Trophoblast cell (in vitro differentiated cells and primary cell): ENCODE data around the gene LBX2.

Experiments used
- DNase-seq, 2 donors: peaks; one replicate each; pipeline ENCODE4 v3.0.0-alpha.2; 2016
- H2AFZ ChIP-seq: 2 replicates; pipeline ENCODE4 v1.6.1; 2013; ENCODE audit warnings: low read length, moderate library complexity, mild to moderate bottlenecking; ENCODE audit not compliant: insufficient read depth, poor library complexity
- H2AK5ac ChIP-seq: 2 replicates; pipeline ENCODE4 v1.6.1; 2013; ENCODE audit warnings: mild to moderate bottlenecking, low read length
- H2BK120ac ChIP-seq: 2 replicates; pipeline ENCODE4 v1.6.1; 2013; ENCODE audit warnings: low read length, mild to moderate bottlenecking, moderate library complexity; ENCODE audit not compliant: insufficient read depth, poor library complexity
- H2BK12ac ChIP-seq: 2 replicates; pipeline ENCODE4 v1.6.1; 2013; ENCODE audit warnings: mild to moderate bottlenecking, low read length, moderate library complexity
- H2BK5ac ChIP-seq: 2 replicates; pipeline ENCODE4 v1.6.1; 2013; ENCODE audit warnings: low read length, low read depth, moderate library complexity, mild to moderate bottlenecking; ENCODE audit not compliant: poor library complexity
- H3K14ac ChIP-seq: 2 replicates; pipeline ENCODE4 v1.6.1; 2013; ENCODE audit warnings: mild to moderate bottlenecking, low read length
- H3K18ac ChIP-seq: 2 replicates; pipeline ENCODE4 v1.6.1; 2013; ENCODE audit warnings: mild to moderate bottlenecking, low read length
- H3K23ac ChIP-seq: 2 replicates; pipeline ENCODE4 v1.6.1; 2013; ENCODE audit warnings: low read length
- H3K27ac ChIP-seq: 2 replicates; pipeline ENCODE4 v1.5.1; 2013; ENCODE audit warnings: low read depth, mild to moderate bottlenecking, inconsistent platforms, low read length, moderate library complexity
- H3K27me3 ChIP-seq: 2 replicates; pipeline ENCODE4 v1.6.1; 2013; ENCODE audit warnings: inconsistent platforms, mild to moderate bottlenecking, low read length, moderate library complexity; ENCODE audit not compliant: insufficient read depth
- H3K36me3 ChIP-seq, 2 experiments: 1 replicate in 1 of 2; 2 replicates in 1 of 2; pipeline ENCODE4 v1.6.1; 2013; ENCODE audit warnings: low read length in 2 of 2, mild to moderate bottlenecking in 2 of 2, moderate library complexity in 1 of 2; ENCODE audit not compliant: insufficient read depth in 2 of 2, control insufficient read depth in 1 of 2
- H3K4ac ChIP-seq: 2 replicates; pipeline ENCODE4 v1.6.1; 2013; ENCODE audit warnings: low read depth, mild to moderate bottlenecking, low read length, moderate library complexity
- H3K4me1 ChIP-seq, 2 experiments: 1 replicate in 1 of 2; 2 replicates in 1 of 2; pipeline ENCODE4 v1.6.1; 2013; ENCODE audit warnings: low read length in 2 of 2, mild to moderate bottlenecking in 2 of 2, moderate library complexity in 1 of 2; ENCODE audit not compliant: insufficient read depth in 2 of 2, control insufficient read depth in 1 of 2
- H3K4me2 ChIP-seq: 2 replicates; pipeline ENCODE4 v1.6.1; 2013; ENCODE audit warnings: inconsistent platforms, mild to moderate bottlenecking, low read length, moderate library complexity
- H3K4me3 ChIP-seq: 2 replicates; pipeline ENCODE4 v1.5.1; 2013; ENCODE audit warnings: mild to moderate bottlenecking, low read depth, low read length, inconsistent platforms
- H3K79me1 ChIP-seq: one replicate; pipeline ENCODE4 v1.6.1; 2013; ENCODE audit warnings: low read length
- H3K79me2 ChIP-seq: 2 replicates; pipeline ENCODE4 v1.6.1; 2013; ENCODE audit warnings: low read length, mild to moderate bottlenecking; ENCODE audit not compliant: control insufficient read depth, insufficient read depth, poor library complexity
- H3K9ac ChIP-seq: 2 replicates; pipeline ENCODE4 v1.6.1; 2013; ENCODE audit warnings: mild to moderate bottlenecking, low read length
- H3K9me3 ChIP-seq: 2 replicates; pipeline ENCODE4 v1.6.1; 2013; ENCODE audit warnings: low read depth, mild to moderate bottlenecking, control low read depth, inconsistent platforms, low read length; ENCODE audit not compliant: insufficient read depth
- H4K12ac ChIP-seq: 2 replicates; pipeline ENCODE4 v1.6.1; 2013; ENCODE audit warnings: low read depth, mild to moderate bottlenecking, low read length, moderate library complexity
- H4K8ac ChIP-seq: 2 replicates; pipeline ENCODE4 v1.6.1; 2013; ENCODE audit warnings: low read depth, mild to moderate bottlenecking, low read length, moderate library complexity
- H4K91ac ChIP-seq: one replicate; pipeline ENCODE4 v1.6.1; 2013; ENCODE audit warnings: low read depth, mild to moderate bottlenecking, low read length, moderate library complexity
- WGBS: extraction: QIAGEN DNeasy Blood & Tissue Kit; methylation state at CpG from one replicate; pipeline ENCODE4 v1.1.7; 2013; ENCODE audit warnings: missing lambda C conversion rate; ENCODE audit not compliant: insufficient read length, insufficient coverage; ENCODE audit errors: extremely low coverage; 5-methylcytosine and 5-hydroxymethylcytosine counted together

The LBX2 gene

GRCh38 chr2:74524955-74525716 is 25.7 kb upstream of the LBX2 start:
- no peak overlapping the region for H3K23ac ChIP-seq
- no CpG with 5 or more reads among the region's 10 CpGs for WGBS
- H2BK5ac ChIP-seq, result no peak overlapping the region
- no peaks in the 10 kb centered on the region for H3K27me3 ChIP-seq
- H3K79me1 ChIP-seq, result peaks cover 9% of the 10 kb centered on the region
- no peak overlapping the region for H2AFZ ChIP-seq
- H4K8ac ChIP-seq, result no peak overlapping the region
- H3K9me3 ChIP-seq, result no peaks in the 10 kb centered on the region
- no peak overlapping the region for H3K18ac ChIP-seq
- H3K14ac ChIP-seq, result no peak overlapping the region
- H3K4ac ChIP-seq, result no peak overlapping the region
- H2AK5ac ChIP-seq, result no peak overlapping the region
- H3K79me2 ChIP-seq, result peaks cover 12% of the 10 kb centered on the region
- no peak overlapping the region for H2BK120ac ChIP-seq
- no peak overlapping the region for H3K27ac ChIP-seq
- H3K36me3 ChIP-seq, result peaks cover 20 to 28% of the 10 kb centered on the region in 2 experiments
- peaks cover 3 to 7% of the 10 kb centered on the region in 2 experiments for H3K4me1 ChIP-seq
- H4K12ac ChIP-seq, result no peak overlapping the region
- no peak overlapping the region for H2BK12ac ChIP-seq
- DNase-seq, result no peak
- H3K4me3 ChIP-seq, result no peak overlapping the region
- no peak overlapping the region for H3K9ac ChIP-seq
- H4K91ac ChIP-seq, result no peak overlapping the region
- no peak overlapping the region for H3K4me2 ChIP-seq

GRCh38 chr2:74524005-74524404 is 24.6 kb upstream of the LBX2 start:
- peaks cover 20 to 28% of the 10 kb centered on the region in 2 experiments for H3K36me3 ChIP-seq
- no peak overlapping the region for H3K18ac ChIP-seq
- no peak overlapping the region for H3K4me3 ChIP-seq
- peaks cover 4% of the 10 kb centered on the region for H3K27me3 ChIP-seq
- no peak overlapping the region for H4K12ac ChIP-seq
- no peaks in the 10 kb centered on the region for H3K9me3 ChIP-seq
- H2BK120ac ChIP-seq, result no peak overlapping the region
- WGBS, result no CpG with 5 or more reads among the region's 9 CpGs
- no peak overlapping the region for H4K8ac ChIP-seq
- H3K27ac ChIP-seq, result no peak overlapping the region
- H3K23ac ChIP-seq, result no peak overlapping the region
- no peak overlapping the region for H4K91ac ChIP-seq
- no peak overlapping the region for H2BK12ac ChIP-seq
- DNase-seq, result no peak
- H3K9ac ChIP-seq, result no peak overlapping the region
- no peak overlapping the region for H3K4ac ChIP-seq
- no peak overlapping the region for H2AFZ ChIP-seq
- H3K79me2 ChIP-seq, result peaks cover 4% of the 10 kb centered on the region
- H2BK5ac ChIP-seq, result no peak overlapping the region
- H3K4me1 ChIP-seq, result peaks cover 3 to 7% of the 10 kb centered on the region in 2 experiments
- H2AK5ac ChIP-seq, result no peak overlapping the region
- peaks cover under 1% of the 10 kb centered on the region for H3K79me1 ChIP-seq
- H3K14ac ChIP-seq, result no peak overlapping the region
- no peak overlapping the region for H3K4me2 ChIP-seq

DNA sequence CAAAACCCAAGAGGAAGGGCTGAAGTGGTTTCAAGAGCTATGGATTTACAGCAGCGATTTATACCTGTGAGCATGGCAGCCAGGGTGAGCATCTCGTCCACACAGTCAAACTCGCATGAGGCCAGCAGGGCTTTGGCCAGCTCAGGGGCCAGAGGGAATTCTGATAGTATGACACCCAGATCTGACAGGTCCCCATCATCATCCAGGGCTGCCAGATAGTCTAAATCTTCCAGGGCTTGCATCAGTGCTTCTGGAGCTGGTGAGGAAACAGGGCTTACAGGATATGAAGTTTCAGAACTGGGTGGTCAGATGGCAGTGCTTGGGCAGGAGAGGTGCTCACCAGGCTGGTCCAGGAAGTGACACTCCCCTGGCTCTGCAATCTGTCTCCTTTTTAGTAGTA is 23.1 kb upstream of the LBX2 start:
- no peak for DNase-seq
- Histone ChIP-seq H4K8ac (no peak overlapping the region), H4K91ac (no peak overlapping the region), H3K27ac (no peak overlapping the region), H3K36me3 (peaks cover 14 to 20% of the 10 kb centered on the region in 2 experiments), H2AK5ac (no peak overlapping the region), H3K79me1 (no peaks in the 10 kb centered on the region), H2BK5ac (no peak overlapping the region), H3K9ac (no peak overlapping the region), H2BK12ac (no peak overlapping the region), H2AFZ (no peak overlapping the region), H4K12ac (no peak overlapping the region), H3K23ac (no peak overlapping the region), H3K27me3 (peaks cover 13% of the 10 kb centered on the region), H3K18ac (no peak overlapping the region), H3K79me2 (no peaks in the 10 kb centered on the region), H3K4me1 (no peaks in the 10 kb centered on the region), H2BK120ac (no peak overlapping the region), H3K4me2 (no peak overlapping the region), H3K4ac (no peak overlapping the region), H3K14ac (no peak overlapping the region), H3K4me3 (no peak overlapping the region), H3K9me3 (no peaks in the 10 kb centered on the region)
- WGBS, result no CpG with 5 or more reads among the region's 3 CpGs

- Histone ChIP-seq H3K4me1 (peaks cover 6 to 10% of the 10 kb centered on the region in 2 experiments), H4K12ac (no peak overlapping the region), H3K9me3 (peaks cover 16% of the 10 kb centered on the region), H3K27ac (no peak overlapping the region), H2AFZ (no peak overlapping the region), H3K4ac (no peak overlapping the region), H4K8ac (no peak overlapping the region), H2BK120ac (no peak overlapping the region), H3K79me2 (no peaks in the 10 kb centered on the region), H3K14ac (no peak overlapping the region), H4K91ac (no peak overlapping the region), H3K79me1 (no peaks in the 10 kb centered on the region), H2BK5ac (no peak overlapping the region), H3K4me3 (no peak overlapping the region), H3K4me2 (no peak overlapping the region), H3K23ac (no peak overlapping the region), H2AK5ac (no peak overlapping the region), H2BK12ac (no peak overlapping the region), H3K27me3 (peaks cover 68% of the 10 kb centered on the region), H3K18ac (no peak overlapping the region), H3K9ac (no peak overlapping the region), H3K36me3 (no peaks in the 10 kb centered on the region)
- DNase-seq, result no peak
- no CpG with 5 or more reads among the region's 13 CpGs for WGBS
These were observed 17.2 kb upstream of the LBX2 start for GRCh38 chr2:74516650-74517049.
